Midbrain (tissue), 1 donor: ENCODE results near the gene MARF1.
"Not testable (repeated sequence)": the region's sequence is repeated elsewhere in the genome, so short reads cannot be mapped to it uniquely, and the experiment has no call there.

Experiments
- DNase-seq: peaks from one replicate; lab custom pipeline; 2025; lab: John Stamatoyannopoulos, UW

The MARF1 gene

GRCh38 chr16:15598648-15599190 lies 44.2 kb downstream of the MARF1 start:
- no peak for DNase-seq

- DNase-seq, result no peak
These were observed 44.9 kb downstream of the MARF1 start for GRCh38 chr16:15597822-15598647.

GRCh38 chr16:15597135-15597534 lies 45.8 kb downstream of the MARF1 start:
- DNase-seq, result no peak

GRCh38 chr16:15594711-15595320 lies 48.1 kb downstream of the MARF1 start:
- DNase-seq, result no peak

GRCh38 chr16:15593235-15593634 lies 49.7 kb downstream of the MARF1 start:
- no peak for DNase-seq

GRCh38 chr16:15592324-15592723 lies 50.6 kb downstream of the MARF1 start:
- DNase-seq, result no peak

GRCh38 chr16:15587152-15587825 lies 55.7 kb downstream of the MARF1 start:
- no peak for DNase-seq

GRCh38 chr16:15586716-15587115 lies 56.2 kb downstream of the MARF1 start:
- no peak for DNase-seq

GRCh38 chr16:15585956-15586355 lies 57.0 kb downstream of the MARF1 start:
- no peak for DNase-seq

GRCh38 chr16:15583526-15583925 lies 59.4 kb downstream of the MARF1 start:
- no peak for DNase-seq

- no peak for DNase-seq
These were observed 61.7 kb downstream of the MARF1 start for GRCh38 chr16:15581127-15581815.

- no peak for DNase-seq
These were observed 64.1 kb downstream of the MARF1 start for GRCh38 chr16:15578824-15579223.

- no peak for DNase-seq
These were observed 65.7 kb downstream of the MARF1 start for GRCh38 chr16:15576960-15577958.

- DNase-seq, result no peak
These were observed 67.5 kb downstream of the MARF1 start for GRCh38 chr16:15575293-15576049.

GRCh38 chr16:15574614-15574948 lies 68.4 kb downstream of the MARF1 start:
- no peak for DNase-seq

GRCh38 chr16:15573896-15574613 lies 68.9 kb downstream of the MARF1 start:
- DNase-seq, result not testable (repeated sequence)

- DNase-seq, result no peak
These were observed 69.6 kb downstream of the MARF1 start for GRCh38 chr16:15573274-15573895.

GRCh38 chr16:15572329-15573001 lies 70.5 kb downstream of the MARF1 start:
- no peak for DNase-seq
